ENCODE results near the gene XRN2.

GRCh38 chr20:21269772-21270171 lies 33.4 kb upstream of the XRN2 start:
- TF ChIP-seq POLR2A (IDR thresholded peaks at IDR 0.05), result no peak
- TF ChIP-seq CTCF (IDR thresholded peaks at IDR 0.05), result no peak

Data from esophagus squamous epithelium (tissue), 4 donors.